Spinal cord (tissue), 10 donors: ENCODE data around the gene PRPF31. TPM values are rescaled to one million over a fixed set of nuclear protein-coding genes. Genes with fewer than 3 reads are reported as not detected.
A peak's percentile ranks its signal among the peaks of the same experiment; 100 is the strongest.

Experiments
- DNase-seq, 6 donors: peaks; one replicate each; pipeline versions ENCODE4 v3.0.0 to v3.0.0-alpha.2; 2013 to 2015; ENCODE audit warnings: low spot score in 6 of 6, low read depth in 4 of 6
- H3K27ac ChIP-seq: one replicate; pipeline ENCODE4 v1.5.1; 2013; ENCODE audit warnings: low read depth, low read length, control low read depth
- H3K27me3 ChIP-seq: one replicate; pipeline ENCODE4 v1.6.1; 2013; ENCODE audit warnings: low read length; ENCODE audit not compliant: control insufficient read depth, insufficient read depth
- H3K36me3 ChIP-seq: one replicate; pipeline ENCODE4 v1.6.1; 2013; ENCODE audit warnings: low read length; ENCODE audit not compliant: control insufficient read depth, insufficient read depth
- H3K4me1 ChIP-seq: one replicate; pipeline ENCODE4 v1.6.1; 2013; ENCODE audit warnings: low read length; ENCODE audit not compliant: control insufficient read depth, insufficient read depth
- H3K4me3 ChIP-seq: one replicate; pipeline ENCODE4 v1.5.1; 2013; ENCODE audit warnings: low read depth, low read length, control low read depth
- H3K9me3 ChIP-seq: one replicate; pipeline ENCODE4 v1.6.1; 2013; ENCODE audit warnings: low read length; ENCODE audit not compliant: control insufficient read depth, insufficient read depth
- WGBS: methylation state at CpG from one replicate; pipeline ENCODE4 v1.1.5; 2013; ENCODE audit warnings: missing lambda C conversion rate; ENCODE audit not compliant: insufficient coverage; 5-methylcytosine and 5-hydroxymethylcytosine counted together
- polyA plus RNA-seq, 2 donors: library from polyadenylated mRNA; unstranded; fragments of 120-200 nt; gene quantifications; one replicate each; pipeline ENCODE4 v1.2.1, GENCODE V29; 2013; ENCODE audit not compliant: insufficient read length in 2 of 2
- total RNA-seq, 2 donors: library from RNA; depleted of rRNA in 1 of 2; stranded (reverse); fragments of 120-200 nt in 1 of 2; fragments of >200 nt in 1 of 2; gene quantifications; one replicate each; pipeline versions ENCODE4 v1.2.3 to v1.2.4, GENCODE V29; 2013 to 2014
- donor health status: healthy.

Gene PRPF31
- total and polyA plus RNA-seq, 4 donors = 26.9 to 72.4 (median 62.2) TPM

DNA sequence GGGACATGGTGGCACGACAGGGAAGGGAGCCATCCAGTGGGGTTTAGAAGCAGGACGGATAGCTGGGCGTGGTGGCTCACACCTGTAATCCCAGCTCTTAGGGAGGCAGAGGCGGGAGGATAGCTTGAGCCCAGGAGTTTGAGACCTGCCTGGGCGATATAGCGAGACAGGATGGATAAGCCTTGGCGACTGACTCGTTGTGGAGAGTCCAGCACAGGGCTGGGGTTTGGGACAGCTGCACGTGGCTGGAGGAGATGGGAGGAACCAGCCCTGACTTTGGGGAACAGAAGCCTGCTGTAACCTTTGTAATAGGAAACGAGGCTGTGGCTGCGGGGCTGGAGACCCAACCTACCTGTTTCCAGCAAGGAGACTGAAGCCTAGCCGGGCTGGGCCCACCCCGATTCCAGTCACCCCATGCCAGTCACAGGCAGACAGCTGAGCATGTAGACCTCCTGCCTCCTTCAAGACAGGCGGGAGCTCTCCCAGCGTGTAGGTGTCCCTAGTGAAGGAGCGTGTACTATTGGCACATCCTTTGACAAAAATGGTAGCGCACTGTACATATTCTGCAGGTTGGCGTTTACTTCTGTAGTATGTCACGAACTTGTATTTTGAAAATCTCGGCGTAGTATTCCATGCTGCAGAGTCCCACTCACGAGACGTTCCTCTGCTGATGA lies 35.9 kb downstream of the PRPF31 start:
- no peak for DNase-seq
- WGBS = 88% methylated on average over 23 of the region's 23 CpGs
- Histone ChIP-seq H3K9me3 (no peaks in the 10 kb centered on the region), H3K4me3 (no peak overlapping the region), H3K27ac (no peak overlapping the region), H3K27me3 (no peaks in the 10 kb centered on the region), H3K36me3 (peaks cover 98% of the 10 kb centered on the region), H3K4me1 (no peaks in the 10 kb centered on the region)

GRCh38 chr19:54152267-54152666 lies 36.7 kb downstream of the PRPF31 start:
- no peak overlapping the region for H3K4me3 ChIP-seq
- peaks cover 98% of the 10 kb centered on the region for H3K36me3 ChIP-seq
- no peak for DNase-seq
- H3K9me3 ChIP-seq = no peaks in the 10 kb centered on the region
- H3K27ac ChIP-seq = no peak overlapping the region
- H3K4me1 ChIP-seq = no peaks in the 10 kb centered on the region
- WGBS = 88% methylated on average over 11 of the region's 12 CpGs
- no peaks in the 10 kb centered on the region for H3K27me3 ChIP-seq

DNA sequence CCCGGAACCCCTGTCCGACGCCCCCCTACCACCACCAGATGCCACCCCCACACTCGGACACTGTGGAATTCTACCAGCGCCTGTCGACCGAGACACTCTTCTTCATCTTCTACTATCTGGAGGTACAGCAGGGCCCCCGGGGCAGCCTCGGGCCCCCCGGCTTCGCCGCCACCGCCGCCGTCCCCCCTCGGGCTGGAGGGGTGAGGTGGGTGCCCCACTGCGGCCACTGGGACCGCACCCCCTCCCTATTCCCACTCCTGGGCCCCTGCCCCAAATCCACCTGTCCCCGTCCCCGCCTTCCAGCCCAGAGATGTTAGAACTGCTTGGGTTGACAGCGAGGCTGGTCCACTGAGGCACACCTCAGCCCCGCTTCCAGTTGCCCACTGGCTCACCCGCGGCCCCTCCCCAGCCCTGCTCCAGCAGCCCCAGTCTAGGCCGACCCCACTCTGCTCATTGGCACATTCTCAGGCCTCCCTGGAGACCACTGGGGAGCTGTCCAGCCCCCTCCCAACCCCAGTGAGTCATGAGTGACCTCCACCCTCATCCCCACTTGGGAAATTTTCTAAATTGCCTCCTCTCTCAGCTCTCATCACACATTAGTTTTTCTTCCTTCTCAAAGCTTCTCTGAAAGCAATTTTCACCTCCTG lies 37.4 kb downstream of the PRPF31 start:
- Histone ChIP-seq H3K27me3 (no peaks in the 10 kb centered on the region), H3K27ac (no peak overlapping the region), H3K4me1 (peaks cover under 1% of the 10 kb centered on the region), H3K36me3 (peaks cover 98% of the 10 kb centered on the region), H3K9me3 (no peaks in the 10 kb centered on the region), H3K4me3 (no peak overlapping the region)
- DNase-seq = no peak
- 89% methylated on average over 17 of the region's 25 CpGs for WGBS

DNA sequence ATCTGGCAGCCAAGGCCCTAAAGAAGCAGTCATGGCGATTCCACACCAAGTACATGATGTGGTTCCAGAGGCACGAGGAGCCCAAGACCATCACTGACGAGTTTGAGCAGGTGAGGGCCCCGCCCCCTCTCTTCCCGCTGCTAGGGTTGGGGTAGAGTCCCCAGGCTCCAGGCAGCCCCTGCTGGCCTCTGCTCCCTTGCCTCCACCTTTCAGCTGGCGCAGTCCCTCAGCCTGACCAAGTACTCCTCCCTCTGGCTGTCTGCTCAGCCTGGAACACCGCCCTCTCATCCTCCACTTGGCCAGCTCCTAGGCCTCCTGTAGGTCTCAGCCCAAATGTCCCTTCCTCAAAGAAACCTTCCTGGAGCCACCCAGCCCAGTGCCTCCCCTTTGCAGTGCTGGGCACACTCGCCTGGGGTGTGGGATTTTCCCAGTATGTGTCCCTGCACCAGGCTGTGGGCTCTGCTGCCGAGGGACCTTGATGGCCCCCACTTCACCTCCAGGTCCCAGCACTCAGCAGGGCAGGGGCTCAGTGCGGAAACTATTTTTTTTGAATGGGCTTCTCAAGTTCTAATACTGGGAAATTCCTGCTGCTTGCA lies 38.3 kb downstream of the PRPF31 start:
- no peak for DNase-seq
- no peak overlapping the region for H3K4me3 ChIP-seq
- peaks cover 93% of the 10 kb centered on the region for H3K36me3 ChIP-seq
- 88% methylated on average over 7 of the region's 10 CpGs for WGBS
- H3K4me1 ChIP-seq = peaks cover 9% of the 10 kb centered on the region
- no peaks in the 10 kb centered on the region for H3K9me3 ChIP-seq
- H3K27me3 ChIP-seq = no peaks in the 10 kb centered on the region
- H3K27ac ChIP-seq = no peak overlapping the region

GRCh38 chr19:54154603-54155345 lies 39.2 kb downstream of the PRPF31 start:
- WGBS = 78% methylated on average over 11 of the region's 18 CpGs
- H3K4me1 ChIP-seq = peaks cover 11% of the 10 kb centered on the region
- H3K36me3 ChIP-seq = peaks cover 84% of the 10 kb centered on the region
- H3K9me3 ChIP-seq = no peaks in the 10 kb centered on the region
- H3K27me3 ChIP-seq = no peaks in the 10 kb centered on the region
- H3K4me3 ChIP-seq = no peak overlapping the region
- no peak overlapping the region for H3K27ac ChIP-seq
- DNase-seq = no peak

DNA sequence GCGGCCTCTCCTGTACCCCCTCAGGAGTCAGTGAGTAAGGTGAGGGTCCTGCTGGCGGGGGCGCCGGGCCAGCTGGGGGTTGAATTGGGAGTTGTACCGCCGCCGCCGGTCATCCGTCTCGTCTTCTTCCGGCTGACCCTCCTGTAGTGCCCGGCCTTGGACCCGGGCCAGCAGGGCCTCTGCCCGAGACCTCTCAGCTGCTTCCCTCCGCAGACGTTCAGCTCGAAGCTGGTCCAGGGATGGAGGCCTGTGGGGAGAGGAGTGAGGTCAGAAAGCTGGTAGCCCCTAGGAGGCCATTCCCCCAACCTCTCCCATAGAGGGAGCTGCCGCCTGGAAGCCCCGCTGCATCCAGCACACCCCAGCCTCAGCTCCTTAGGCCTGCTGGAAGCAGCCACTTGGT lies 40.1 kb downstream of the PRPF31 start:
- Histone ChIP-seq H3K4me3 (no peak overlapping the region), H3K27me3 (no peaks in the 10 kb centered on the region), H3K27ac (no peak overlapping the region), H3K9me3 (no peaks in the 10 kb centered on the region), H3K4me1 (peaks cover 18% of the 10 kb centered on the region), H3K36me3 (peaks cover 75% of the 10 kb centered on the region)
- no peak for DNase-seq
- 61% methylated on average over 5 of the region's 19 CpGs for WGBS

DNA sequence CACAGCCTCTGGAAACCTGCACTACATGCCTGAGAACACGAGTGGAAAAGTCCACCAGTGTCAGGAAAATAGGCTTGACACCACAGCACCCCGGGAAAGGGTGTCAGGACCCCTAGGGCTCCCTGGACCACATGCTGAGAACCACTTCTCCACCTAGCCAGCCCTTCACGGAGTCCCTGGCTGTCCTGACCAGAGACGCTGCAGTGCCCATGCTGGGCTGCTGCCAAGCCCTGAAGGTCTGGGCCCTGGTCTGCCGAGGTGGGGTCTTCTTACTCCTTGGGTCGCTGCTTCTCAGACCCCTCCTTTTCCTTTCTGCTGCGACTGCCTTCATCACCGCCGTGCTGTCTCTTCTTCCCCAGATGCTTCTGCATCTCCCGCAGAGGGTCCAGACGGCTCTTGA lies 40.9 kb downstream of the PRPF31 start:
- WGBS = 82% methylated on average over 6 of the region's 11 CpGs

DNA sequence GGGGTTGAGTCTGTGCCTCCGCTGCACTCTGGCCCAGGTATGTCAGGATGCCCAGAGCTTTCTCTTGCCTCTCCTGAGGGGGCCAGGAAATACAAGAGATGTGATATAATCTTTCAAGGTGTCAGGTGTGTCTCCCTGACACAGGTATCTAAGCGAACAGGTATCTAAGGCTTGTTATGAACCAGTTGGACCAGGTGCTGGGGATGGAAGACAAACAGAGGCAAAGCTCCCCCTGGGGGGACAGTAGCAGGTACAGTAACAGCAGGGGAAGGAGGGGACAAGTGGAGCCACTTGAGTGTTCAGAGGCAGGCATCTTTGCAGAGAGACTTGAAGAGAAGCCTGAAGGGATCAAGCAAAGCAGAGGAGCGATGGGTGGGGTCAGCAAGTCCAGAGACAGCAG lies 41.4 kb downstream of the PRPF31 start:
- no peaks in the 10 kb centered on the region for H3K9me3 ChIP-seq
- no peak overlapping the region for H3K27ac ChIP-seq
- H3K4me1 ChIP-seq = peaks cover 31% of the 10 kb centered on the region
- H3K36me3 ChIP-seq = peaks cover 62% of the 10 kb centered on the region
- no peaks in the 10 kb centered on the region for H3K27me3 ChIP-seq
- DNase-seq = no peak
- WGBS = 100% methylated on average over 2 of the region's 3 CpGs
- H3K4me3 ChIP-seq = no peak overlapping the region

More for the DNA sequence above, 40.9 kb downstream of the PRPF31 start:
- Histone ChIP-seq H3K36me3 (peaks cover 67% of the 10 kb centered on the region), H3K4me1 (peaks cover 26% of the 10 kb centered on the region), H3K27ac (no peak overlapping the region), H3K4me3 (no peak overlapping the region), H3K27me3 (no peaks in the 10 kb centered on the region), H3K9me3 (no peaks in the 10 kb centered on the region)
- no peak for DNase-seq

DNA sequence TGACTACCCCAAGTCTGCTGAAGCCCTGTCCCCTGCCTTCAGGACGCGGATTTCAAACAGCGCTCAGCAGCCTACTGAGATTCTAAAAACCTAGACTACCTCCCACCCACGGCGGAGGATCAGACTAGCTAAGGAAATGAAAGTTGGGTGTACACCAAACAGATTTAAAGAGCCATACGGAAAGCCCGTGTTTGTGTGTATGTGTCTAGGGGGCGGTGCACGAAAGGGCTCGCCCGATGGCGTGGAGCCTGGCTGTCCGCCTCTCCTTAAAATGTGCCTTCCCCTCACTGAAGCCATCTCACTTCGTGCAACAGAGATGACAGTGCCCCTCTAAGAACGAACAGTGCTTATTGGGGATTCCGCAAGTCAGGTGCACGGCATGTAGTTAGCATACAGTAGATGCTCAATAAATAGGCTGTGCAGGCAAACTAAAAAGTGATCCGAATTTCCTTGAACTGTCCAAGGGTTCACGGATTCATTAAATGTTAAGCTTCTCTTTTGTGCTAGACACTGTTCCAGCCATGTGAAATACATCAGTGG lies 43.3 kb downstream of the PRPF31 start:
- Histone ChIP-seq H3K27me3 (no peaks in the 10 kb centered on the region), H3K27ac (peak overlapping the region; percentile 96), H3K4me1 (peaks cover 40% of the 10 kb centered on the region), H3K4me3 (peak overlapping the region; percentile 72), H3K9me3 (no peaks in the 10 kb centered on the region), H3K36me3 (peaks cover 43% of the 10 kb centered on the region)
- 4% methylated on average over 11 of the region's 19 CpGs for WGBS
- no peak for DNase-seq
